ENCODE data around the gene TSEN34. TPM values are rescaled to one million over a fixed set of nuclear protein-coding genes. Genes with fewer than 3 reads are reported as not detected.
A peak's percentile ranks its signal among the peaks of the same experiment; 100 is the strongest.
"Not testable (repeated sequence)": the region's sequence is repeated elsewhere in the genome, so short reads cannot be mapped to it uniquely, and the experiment has no call there.

TSEN34 gene
- total and polyA plus RNA-seq, 2 donors (not counting 1 experiment from before 2014, with no cell fraction given) = 22.5 to 57.8 TPM

GRCh38 chr19:54231077-54231931 is 40.2 kb downstream of the TSEN34 start:
- Histone ChIP-seq H3K4me3 (replicated peaks in 1 of 4; ENCODE audit: control extremely low read depth in 1 of 4, insufficient read depth in 1 of 4, low read depth in 3 of 4, low read length in 4 of 4) (no peak overlapping the region), H4K20me1 (ENCODE audit: control insufficient read depth, extremely low read depth, insufficient read depth, low read length) (no peaks in the 10 kb centered on the region), H3K79me2 (ENCODE audit: control insufficient read depth, insufficient read depth, low read length) (no peaks in the 10 kb centered on the region), H3K9ac (ENCODE audit: insufficient read depth, low read length) (no peak overlapping the region), H3K9me3 (ENCODE audit: control insufficient read depth, insufficient read depth, low read depth, low read length) (no peaks in the 10 kb centered on the region), H3K4me2 (ENCODE audit: extremely low read depth, insufficient read depth, low read length) (no peak overlapping the region), H3K36me3 (ENCODE audit: control insufficient read depth, insufficient read depth, low read length) (no peaks in the 10 kb centered on the region), H3K4me1 (ENCODE audit: control insufficient read depth, extremely low read depth, insufficient read depth, low read length) (no peaks in the 10 kb centered on the region), H2AFZ (ENCODE audit: low read length) (no peak overlapping the region), H3K27ac (ENCODE audit: insufficient read depth, low read length) (no peak overlapping the region), H3K27me3 (ENCODE audit: control insufficient read depth, insufficient read depth, low read length) (no peaks in the 10 kb centered on the region)
- TF ChIP-seq CTCF (conservative IDR thresholded peaks at IDR 0.05 in 1 of 2, IDR thresholded peaks at IDR 0.05 in 1 of 2; ENCODE audit: low read depth in 1 of 2, low read length in 2 of 2) = peak; percentile 97 to 99
- TF ChIP-seq EZH2 (IDR thresholded peaks at IDR 0.05; ENCODE audit: low read length, missing control alignments) = no peak
- peak; percentile 55 to 81 for DNase-seq (ENCODE audit: low read depth in 2 of 2)

DNA sequence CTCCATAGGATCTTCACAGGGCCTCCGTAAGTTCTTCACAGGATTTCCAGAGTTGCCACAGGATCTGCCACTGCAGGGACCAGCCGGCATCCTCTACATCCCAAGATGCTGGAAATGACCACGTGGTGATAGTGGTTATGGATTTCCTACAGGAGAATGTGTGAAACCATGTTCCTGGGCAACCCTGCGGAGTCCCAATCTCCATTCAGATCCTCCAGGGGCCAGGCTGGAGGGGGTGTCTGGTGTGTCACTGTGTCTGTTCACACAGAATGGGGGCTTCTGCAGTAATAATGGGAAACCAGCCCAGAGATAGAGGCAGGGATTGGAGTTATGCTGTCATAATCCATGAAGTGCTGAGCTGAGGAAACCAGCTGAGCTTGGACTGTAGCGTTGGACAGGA is 42.8 kb downstream of the TSEN34 start:
- no peak for DNase-seq (ENCODE audit: low read depth in 2 of 2)
- Histone ChIP-seq H3K27me3 (ENCODE audit: control insufficient read depth, insufficient read depth, low read length) (peaks cover 3% of the 10 kb centered on the region), H3K27ac (ENCODE audit: insufficient read depth, low read length) (no peak overlapping the region), H4K20me1 (ENCODE audit: control insufficient read depth, extremely low read depth, insufficient read depth, low read length) (no peaks in the 10 kb centered on the region), H3K4me1 (ENCODE audit: control insufficient read depth, extremely low read depth, insufficient read depth, low read length) (no peaks in the 10 kb centered on the region), H3K4me2 (ENCODE audit: extremely low read depth, insufficient read depth, low read length) (no peak overlapping the region), H3K4me3 (replicated peaks in 1 of 4; ENCODE audit: control extremely low read depth in 1 of 4, insufficient read depth in 1 of 4, low read depth in 3 of 4, low read length in 4 of 4) (no peak overlapping the region), H3K36me3 (ENCODE audit: control insufficient read depth, insufficient read depth, low read length) (no peaks in the 10 kb centered on the region), H3K9ac (ENCODE audit: insufficient read depth, low read length) (no peak overlapping the region), H3K9me3 (ENCODE audit: control insufficient read depth, insufficient read depth, low read depth, low read length) (no peaks in the 10 kb centered on the region), H2AFZ (ENCODE audit: low read length) (no peak overlapping the region), H3K79me2 (ENCODE audit: control insufficient read depth, insufficient read depth, low read length) (no peaks in the 10 kb centered on the region)
- TF ChIP-seq CTCF (conservative IDR thresholded peaks at IDR 0.05 in 1 of 2, IDR thresholded peaks at IDR 0.05 in 1 of 2; ENCODE audit: low read depth in 1 of 2, low read length in 2 of 2) = no peak
- no peak for TF ChIP-seq EZH2 (IDR thresholded peaks at IDR 0.05; ENCODE audit: low read length, missing control alignments)

GRCh38 chr19:54239491-54240371 is 48.6 kb downstream of the TSEN34 start:
- not testable (repeated sequence) for H2AFZ ChIP-seq (ENCODE audit: low read length); H3K79me2 ChIP-seq (ENCODE audit: control insufficient read depth, insufficient read depth, low read length); H3K4me3 ChIP-seq (replicated peaks in 1 of 4; ENCODE audit: control extremely low read depth in 1 of 4, insufficient read depth in 1 of 4, low read depth in 3 of 4, low read length in 4 of 4); H3K27me3 ChIP-seq (ENCODE audit: control insufficient read depth, insufficient read depth, low read length); H3K9me3 ChIP-seq (ENCODE audit: control insufficient read depth, insufficient read depth, low read depth, low read length); H3K4me1 ChIP-seq (ENCODE audit: control insufficient read depth, extremely low read depth, insufficient read depth, low read length); H4K20me1 ChIP-seq (ENCODE audit: control insufficient read depth, extremely low read depth, insufficient read depth, low read length); H3K9ac ChIP-seq (ENCODE audit: insufficient read depth, low read length); DNase-seq (ENCODE audit: low read depth in 2 of 2); H3K4me2 ChIP-seq (ENCODE audit: extremely low read depth, insufficient read depth, low read length); H3K27ac ChIP-seq (ENCODE audit: insufficient read depth, low read length); H3K36me3 ChIP-seq (ENCODE audit: control insufficient read depth, insufficient read depth, low read length)

- H3K36me3 ChIP-seq (ENCODE audit: control insufficient read depth, insufficient read depth, low read length); H4K20me1 ChIP-seq (ENCODE audit: control insufficient read depth, extremely low read depth, insufficient read depth, low read length); H3K4me2 ChIP-seq (ENCODE audit: extremely low read depth, insufficient read depth, low read length); H3K9ac ChIP-seq (ENCODE audit: insufficient read depth, low read length); H3K9me3 ChIP-seq (ENCODE audit: control insufficient read depth, insufficient read depth, low read depth, low read length); H3K27ac ChIP-seq (ENCODE audit: insufficient read depth, low read length); H3K27me3 ChIP-seq (ENCODE audit: control insufficient read depth, insufficient read depth, low read length); H3K4me3 ChIP-seq (replicated peaks in 1 of 4; ENCODE audit: control extremely low read depth in 1 of 4, insufficient read depth in 1 of 4, low read depth in 3 of 4, low read length in 4 of 4); H2AFZ ChIP-seq (ENCODE audit: low read length); DNase-seq (ENCODE audit: low read depth in 2 of 2); H3K79me2 ChIP-seq (ENCODE audit: control insufficient read depth, insufficient read depth, low read length); H3K4me1 ChIP-seq (ENCODE audit: control insufficient read depth, extremely low read depth, insufficient read depth, low read length): not testable (repeated sequence)
These were observed 49.5 kb downstream of the TSEN34 start for GRCh38 chr19:54240372-54241336.

Data from fibroblast of lung (primary cell).